PC-9 (cell line): ENCODE results near the gene ADAMTS16. TPM values are rescaled to one million over a fixed set of nuclear protein-coding genes. Genes with fewer than 3 reads are reported as not detected.

Source experiments
- BruUV-seq: library from RNA; stranded (reverse); fragments of 400-500 nt; replicated peaks from 2 replicates; lab custom pipeline; 2021; lab: Mats Ljungman, UMichigan
- CTCF ChIA-PET: fragments of 300-600 bp; sonication (Branson Sonifier 250); formaldehyde crosslinking; loops from one replicate; lab custom pipeline; 2022; ENCODE audit warnings: antibody characterized with exemption; lab: Charles Lee
- POLR2A ChIA-PET: fragments of 300-600 bp; sonication (Branson Sonifier 250); formaldehyde crosslinking; loops from one replicate; lab custom pipeline; 2022; ENCODE audit warnings: antibody characterized with exemption; ENCODE audit not compliant: unreplicated experiment; lab: Charles Lee
- DNase-seq, 2 experiments: peaks; one replicate each; pipeline versions ENCODE4 v3.0.0 to v3.0.0-alpha.2; 2015 to 2022; ENCODE audit warnings: mixed read lengths in 1 of 2
- H2AFZ ChIP-seq: fragments of 200-600 bp; sonication (generic); 2 replicates; pipeline ENCODE4 v1.8.1; 2017; ENCODE audit warnings: antibody characterized with exemption
- H3F3A ChIP-seq: fragments of 200-600 bp; sonication (generic); 2 replicates; pipeline ENCODE4 v1.8.1; 2017; ENCODE audit warnings: antibody characterized with exemption, mild to moderate bottlenecking, low read depth; ENCODE audit not compliant: insufficient read depth
- H3K27ac ChIP-seq: fragments of 200-600 bp; sonication (generic); 2 replicates; pipeline ENCODE4 v1.6.1; 2016; ENCODE audit warnings: mixed run types
- H3K27me3 ChIP-seq: fragments of 200-600 bp; sonication (generic); 2 replicates; pipeline ENCODE4 v1.6.1; 2016; ENCODE audit warnings: low read depth, mixed run types; ENCODE audit not compliant: insufficient read depth
- H3K36me3 ChIP-seq: fragments of 200-600 bp; sonication (generic); 2 replicates; pipeline ENCODE4 v1.6.1; 2016; ENCODE audit warnings: low read depth, mixed run types
- H3K4me1 ChIP-seq: fragments of 200-600 bp; sonication (generic); replicated peaks from 2 replicates; pipeline ENCODE4 v1.6.1; 2016; ENCODE audit warnings: mixed run types; ENCODE audit not compliant: insufficient read depth
- H3K4me2 ChIP-seq: fragments of 200-600 bp; sonication (generic); 2 replicates; pipeline ENCODE4 v1.6.1; 2017; ENCODE audit warnings: mixed run types
- H3K4me3 ChIP-seq: fragments of 200-600 bp; sonication (generic); 2 replicates; pipeline ENCODE4 v1.6.1; 2016; ENCODE audit warnings: mixed run types
- H3K79me2 ChIP-seq: fragments of 200-600 bp; sonication (generic); 2 replicates; pipeline ENCODE4 v1.6.1; 2017; ENCODE audit warnings: low read depth, mixed run types
- H3K9me2 ChIP-seq: fragments of 200-600 bp; sonication (generic); 2 replicates; pipeline ENCODE4 v1.8.1; 2017; ENCODE audit warnings: mild to moderate bottlenecking; ENCODE audit not compliant: insufficient read depth
- H3K9me3 ChIP-seq: fragments of 200-600 bp; sonication (generic); 2 replicates; pipeline ENCODE4 v1.8.1; 2016; ENCODE audit warnings: low read depth; ENCODE audit not compliant: insufficient read depth
- H4K20me1 ChIP-seq: fragments of 200-600 bp; sonication (generic); 2 replicates; pipeline ENCODE4 v1.8.1; 2017; ENCODE audit not compliant: insufficient read depth
- EZH2 ChIP-seq: fragments of 200-600 bp; sonication (generic); IDR thresholded peaks from 2 replicates; pipeline ENCODE4 v1.8.0; 2017; ENCODE audit warnings: antibody characterized with exemption, low read depth
- intact Hi-C: fragments of 100-400 bp; cut with micrococcal nuclease; formaldehyde crosslinking; loops from one replicate; pipeline ENCODE4 v1.10.0; 2022; ENCODE audit not compliant: unreplicated experiment
- total RNA-seq: library from RNA; stranded (reverse); gene quantifications from 2 replicates; pipeline ENCODE4 v1.2.3, GENCODE V29; 2021
- TF ChIP-seq, protein P1 (sequence below): fragments of 200-600 bp; sonication (generic); conservative IDR thresholded peaks from 2 replicates; pipeline ENCODE4 v1.6.1; 2017; ENCODE audit warnings: mixed run types, antibody characterized with exemption, mild to moderate bottlenecking, moderate library complexity

ADAMTS16 gene
- total RNA-seq, 1 experiment from 2014 or later, result 26.4 TPM

DNA sequence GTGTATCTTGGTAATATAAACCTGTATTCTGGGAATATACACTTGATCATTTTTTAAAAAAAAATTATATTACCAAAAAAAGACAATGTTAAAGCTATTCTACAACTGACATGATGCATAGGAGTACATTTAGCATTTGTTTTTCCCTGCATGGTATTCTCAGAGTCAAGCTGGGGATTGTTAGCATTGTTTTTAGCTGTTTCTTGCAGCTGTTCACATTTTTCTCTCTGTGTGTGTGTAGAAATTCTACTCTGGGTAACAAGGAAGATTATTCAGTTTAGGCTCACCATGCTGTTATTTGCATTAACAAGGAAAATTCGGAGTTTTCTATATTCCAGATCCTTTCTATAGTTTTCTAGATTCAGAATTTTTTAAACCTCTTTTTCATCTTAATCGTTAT, 62.2 kb downstream of the ADAMTS16 start:
- H3K27ac ChIP-seq, result no peak overlapping the region
- 0 out of 2 replicates have a peak, but pooled peaks cover 3% of the 10 kb centered on the region for H3F3A ChIP-seq
- no peak overlapping the region for H3K4me2 ChIP-seq
- POLR2A ChIA-PET, result no interaction called here
- TF ChIP-seq, protein P1, sequence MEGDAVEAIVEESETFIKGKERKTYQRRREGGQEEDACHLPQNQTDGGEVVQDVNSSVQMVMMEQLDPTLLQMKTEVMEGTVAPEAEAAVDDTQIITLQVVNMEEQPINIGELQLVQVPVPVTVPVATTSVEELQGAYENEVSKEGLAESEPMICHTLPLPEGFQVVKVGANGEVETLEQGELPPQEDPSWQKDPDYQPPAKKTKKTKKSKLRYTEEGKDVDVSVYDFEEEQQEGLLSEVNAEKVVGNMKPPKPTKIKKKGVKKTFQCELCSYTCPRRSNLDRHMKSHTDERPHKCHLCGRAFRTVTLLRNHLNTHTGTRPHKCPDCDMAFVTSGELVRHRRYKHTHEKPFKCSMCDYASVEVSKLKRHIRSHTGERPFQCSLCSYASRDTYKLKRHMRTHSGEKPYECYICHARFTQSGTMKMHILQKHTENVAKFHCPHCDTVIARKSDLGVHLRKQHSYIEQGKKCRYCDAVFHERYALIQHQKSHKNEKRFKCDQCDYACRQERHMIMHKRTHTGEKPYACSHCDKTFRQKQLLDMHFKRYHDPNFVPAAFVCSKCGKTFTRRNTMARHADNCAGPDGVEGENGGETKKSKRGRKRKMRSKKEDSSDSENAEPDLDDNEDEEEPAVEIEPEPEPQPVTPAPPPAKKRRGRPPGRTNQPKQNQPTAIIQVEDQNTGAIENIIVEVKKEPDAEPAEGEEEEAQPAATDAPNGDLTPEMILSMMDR, result no peak
- TF ChIP-seq EZH2, result no peak
- H3K4me3 ChIP-seq, result no peak overlapping the region
- no peak overlapping the region for H2AFZ ChIP-seq
- H3K36me3 ChIP-seq, result no peaks in the 10 kb centered on the region
- H4K20me1 ChIP-seq, result 0 out of 2 replicates have a peak, but pooled peaks cover 4% of the 10 kb centered on the region
- H3K27me3 ChIP-seq, result no peaks in the 10 kb centered on the region
- BruUV-seq, result no TSS peak
- peaks cover 7% of the 10 kb centered on the region; the same call in 1 of the 2 replicates for H3K9me2 ChIP-seq
- no peaks in the 10 kb centered on the region for H3K4me1 ChIP-seq
- intact Hi-C loops, result no loop called here
- DNase-seq, result no peak
- CTCF ChIA-PET, result no interaction called here
- H3K79me2 ChIP-seq, result no peaks in the 10 kb centered on the region
- H3K9me3 ChIP-seq, result no peaks in the 10 kb centered on the region

- H3K36me3 ChIP-seq, result no peaks in the 10 kb centered on the region
- no peak overlapping the region for H2AFZ ChIP-seq
- CTCF ChIA-PET, result no interaction called here
- no peak overlapping the region for H3K4me2 ChIP-seq
- no peaks in the 10 kb centered on the region for H3K27me3 ChIP-seq
- H3K4me1 ChIP-seq, result no peaks in the 10 kb centered on the region
- TF ChIP-seq EZH2, result no peak
- TF ChIP-seq, protein P1, result no peak
- no TSS peak for BruUV-seq
- H4K20me1 ChIP-seq, result 0 out of 2 replicates have a peak, but pooled peaks cover 4% of the 10 kb centered on the region
- H3K4me3 ChIP-seq, result no peak overlapping the region
- H3K79me2 ChIP-seq, result no peaks in the 10 kb centered on the region
- intact Hi-C loops, result no loop called here
- peaks cover 7% of the 10 kb centered on the region; the same call in 1 of the 2 replicates for H3K9me2 ChIP-seq
- no peak overlapping the region for H3K27ac ChIP-seq
- 0 out of 2 replicates have a peak, but pooled peaks cover 3% of the 10 kb centered on the region for H3F3A ChIP-seq
- no peak for DNase-seq
- no peaks in the 10 kb centered on the region for H3K9me3 ChIP-seq
- POLR2A ChIA-PET, result no interaction called here
Observed at GRCh38 chr5:5203451-5203850, 63.3 kb downstream of the ADAMTS16 start.

- Histone ChIP-seq H3K9me3 (no peaks in the 10 kb centered on the region), H2AFZ (no peak overlapping the region), H3K36me3 (no peaks in the 10 kb centered on the region), H3K79me2 (no peaks in the 10 kb centered on the region), H3K27me3 (no peaks in the 10 kb centered on the region), H4K20me1 (0 out of 2 replicates have a peak, but pooled peaks cover 4% of the 10 kb centered on the region), H3F3A (0 out of 2 replicates have a peak, but pooled peaks cover 3% of the 10 kb centered on the region), H3K4me3 (no peak overlapping the region), H3K27ac (no peak overlapping the region), H3K4me1 (no peaks in the 10 kb centered on the region), H3K9me2 (no peaks in the 10 kb centered on the region), H3K4me2 (no peak overlapping the region)
- CTCF ChIA-PET, result no interaction called here
- intact Hi-C loops, result no loop called here
- BruUV-seq, result no TSS peak
- POLR2A ChIA-PET, result no interaction called here
- TF ChIP-seq, protein P1, result no peak
- TF ChIP-seq EZH2, result no peak
- no peak for DNase-seq
Observed at GRCh38 chr5:5207828-5208227, 67.7 kb downstream of the ADAMTS16 start.
